Small intestine (tissue), 7 donors: ENCODE results near the gene ATP10A. TPM values are rescaled to one million over a fixed set of nuclear protein-coding genes. Genes with fewer than 3 reads are reported as not detected.
A peak's percentile ranks its signal among the peaks of the same experiment; 100 is the strongest.

ENCODE experiments used
- DNase-seq, 2 donors: peaks; one replicate each; pipeline versions ENCODE4 v3.0.0 to v3.0.0-alpha.2; 2013
- FAIRE-seq: peaks from 2 replicates; lab custom pipeline; 2012; peaks lifted over from hg19 to GRCh38; lab: Jason Lieb, UNC
- H3K27ac ChIP-seq, 3 donors: one replicate each; pipeline ENCODE4 v1.5.1; 2013; ENCODE audit warnings: low read length in 2 of 3, mild to moderate bottlenecking in 2 of 3, control low read depth in 1 of 3, inconsistent platforms in 1 of 3, low read depth in 1 of 3, moderate library complexity in 1 of 3
- H3K27me3 ChIP-seq, 3 donors: one replicate each; pipeline ENCODE4 v1.6.1; 2013; ENCODE audit warnings: low read length in 3 of 3, inconsistent platforms in 1 of 3; ENCODE audit not compliant: control insufficient read depth in 3 of 3, insufficient read depth in 3 of 3
- H3K36me3 ChIP-seq, 3 donors: one replicate each; pipeline ENCODE4 v1.6.1; 2013; ENCODE audit warnings: low read length in 3 of 3, inconsistent platforms in 1 of 3, low read depth in 1 of 3, mild to moderate bottlenecking in 1 of 3, moderate library complexity in 1 of 3; ENCODE audit not compliant: control insufficient read depth in 3 of 3, insufficient read depth in 2 of 3
- H3K4me1 ChIP-seq, 3 donors: one replicate each; pipeline ENCODE4 v1.6.1; 2013; ENCODE audit warnings: low read length in 2 of 3, inconsistent platforms in 1 of 3, low read depth in 1 of 3, mild to moderate bottlenecking in 1 of 3, moderate library complexity in 1 of 3; ENCODE audit not compliant: control insufficient read depth in 3 of 3, insufficient read depth in 2 of 3
- H3K4me3 ChIP-seq, 3 donors: one replicate each; pipeline ENCODE4 v1.5.1; 2013; ENCODE audit warnings: low read length in 3 of 3, control low read depth in 1 of 3, inconsistent platforms in 1 of 3, low read depth in 1 of 3, mild to moderate bottlenecking in 1 of 3, moderate library complexity in 1 of 3
- H3K9me3 ChIP-seq, 2 donors: one replicate each; pipeline ENCODE4 v1.6.1; 2013; ENCODE audit warnings: low read depth in 1 of 2, low read length in 1 of 2; ENCODE audit not compliant: control insufficient read depth in 2 of 2, insufficient read depth in 1 of 2
- WGBS, 3 donors: extraction: QIAGEN DNeasy Blood & Tissue Kit; methylation state at CpG; one replicate each; pipeline ENCODE4 v1.1.7; 2013; 5-methylcytosine and 5-hydroxymethylcytosine counted together
- polyA plus RNA-seq, 4 donors: library from polyadenylated mRNA; stranded (reverse) in 3 of 4; unstranded in 1 of 4; fragments of 200-250 nt in 3 of 4; fragments of 120-200 nt in 1 of 4; gene quantifications; one replicate each; pipeline versions ENCODE4 v1.2.1 to v1.2.3, GENCODE V29; 2013
- donor health status: healthy with polysubstance abuse.
- donor health status: control.
- donor health status: control.
- donor health status: Bipolar disorder and iron deficiency.
- donor health status: healthy.

Gene ATP10A
- polyA plus RNA-seq, 4 donors, result 0.27 to 2.8 (median 1.3) TPM; not detected in 1

DNA sequence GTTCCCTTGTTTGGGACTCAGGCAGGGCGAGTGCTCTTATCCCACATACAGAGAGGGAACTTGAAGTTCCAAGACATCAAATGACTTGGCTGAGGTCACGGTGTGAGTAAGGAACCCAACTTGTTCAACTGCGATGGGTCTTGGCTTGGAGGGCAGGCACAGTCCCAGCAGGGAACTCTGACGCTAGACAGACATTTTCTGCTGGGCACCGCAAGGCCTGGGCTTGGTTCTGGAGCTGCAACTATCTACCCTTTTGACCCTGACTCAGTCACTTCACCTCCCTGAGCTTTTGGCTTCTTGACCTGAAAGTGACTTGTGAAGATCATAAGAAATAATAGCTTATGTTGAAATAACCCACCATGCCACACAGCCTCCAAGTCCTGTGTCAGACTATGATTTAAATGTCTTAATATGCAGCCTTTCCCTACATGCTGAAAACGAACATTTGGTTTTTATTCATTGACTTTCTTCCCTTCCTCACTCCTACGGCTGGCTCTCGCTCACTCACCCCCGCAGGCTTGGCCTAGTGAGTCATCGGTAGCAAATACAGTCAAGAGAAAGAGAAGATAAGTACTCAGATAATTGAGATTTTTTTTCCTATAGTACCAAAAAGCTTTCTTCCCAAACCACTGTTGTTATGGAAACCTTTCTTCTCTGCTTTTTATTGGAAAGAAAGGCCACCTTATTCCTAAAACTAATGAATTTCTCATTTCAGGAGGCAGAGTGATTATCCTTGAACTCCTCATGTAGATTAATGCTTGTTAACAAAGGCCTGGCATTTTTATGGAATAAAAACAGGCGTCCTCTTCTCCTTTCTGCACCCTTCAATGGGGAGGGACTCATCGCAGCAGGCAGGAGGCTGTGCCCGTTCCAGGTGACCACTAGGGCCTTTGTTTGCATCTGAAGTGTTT lies 178.4 kb downstream of the ATP10A start:
- no peak overlapping the region for H3K27ac ChIP-seq
- FAIRE-seq (no peak), DNase-seq (peak in 1 of 2 donors; percentile 15)
- peaks cover 0 to 3% of the 10 kb centered on the region in 2 donors for H3K9me3 ChIP-seq
- no peaks in the 10 kb centered on the region for H3K27me3 ChIP-seq
- H3K4me3 ChIP-seq, result no peak overlapping the region
- no peaks in the 10 kb centered on the region for H3K4me1 ChIP-seq
- 76 to 79% (median 78%) methylated on average over 13 of the region's 13 CpGs for WGBS, 3 donors
- H3K36me3 ChIP-seq, result no peaks in the 10 kb centered on the region

DNA sequence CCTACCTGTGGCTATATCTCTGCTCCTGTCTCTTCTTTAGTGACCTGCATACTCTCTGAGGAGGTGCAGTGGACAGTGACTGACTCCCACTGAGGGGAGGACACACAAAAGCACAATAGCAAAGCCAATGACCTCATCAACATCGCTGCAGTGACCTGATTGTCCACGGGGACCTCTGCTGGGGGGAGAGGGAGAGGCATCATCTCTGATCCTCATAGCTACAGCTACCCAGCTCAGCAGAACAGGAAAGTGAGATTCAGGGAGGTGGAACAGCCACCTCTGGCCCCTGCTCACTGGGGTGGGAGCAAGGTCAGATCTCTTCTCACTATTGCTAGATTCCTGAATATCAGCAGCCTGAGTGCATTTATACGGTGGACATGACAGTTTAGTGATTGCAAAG lies 179.2 kb downstream of the ATP10A start:
- 80 to 90% (median 86%) methylated on average over 3 of the region's 3 CpGs for WGBS, 3 donors
- Histone ChIP-seq H3K27me3 (no peaks in the 10 kb centered on the region), H3K4me3 (no peak overlapping the region), H3K9me3 (peaks cover 0 to 3% of the 10 kb centered on the region in 2 donors), H3K27ac (no peak overlapping the region), H3K4me1 (no peaks in the 10 kb centered on the region), H3K36me3 (no peaks in the 10 kb centered on the region)
- no peak for FAIRE-seq
- DNase-seq, result no peak

DNA sequence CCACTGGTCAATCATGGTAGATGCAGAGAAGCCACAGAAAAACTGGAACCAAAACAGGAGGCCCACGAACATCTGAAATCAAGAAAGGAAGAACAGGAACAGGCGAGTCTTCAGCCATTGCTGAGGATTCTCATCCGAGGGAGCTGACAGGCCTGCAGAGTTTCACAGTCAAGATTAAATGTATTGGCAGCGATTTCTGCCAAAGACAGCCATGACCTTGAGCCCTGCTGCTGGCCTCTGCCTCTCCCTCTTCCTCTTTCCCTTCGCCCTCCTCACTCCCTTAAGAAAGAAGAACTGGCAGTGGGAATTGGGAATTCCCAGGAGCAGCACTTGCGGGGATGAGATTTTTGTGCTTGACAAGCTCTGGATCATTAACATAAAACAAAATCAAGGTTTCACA lies 179.7 kb downstream of the ATP10A start:
- no peak for FAIRE-seq
- no peak for DNase-seq
- H3K27ac ChIP-seq, result no peak overlapping the region

GRCh38 chr15:25682340-25682739 lies 180.8 kb downstream of the ATP10A start:
- DNase-seq, result no peak
- FAIRE-seq, result no peak
- Histone ChIP-seq H3K27ac (no peak overlapping the region), H3K9me3 (peaks cover 0 to 3% of the 10 kb centered on the region in 2 donors), H3K4me3 (no peak overlapping the region), H3K36me3 (no peaks in the 10 kb centered on the region), H3K4me1 (no peaks in the 10 kb centered on the region), H3K27me3 (no peaks in the 10 kb centered on the region)
- WGBS, 3 donors, result 71 to 78% (median 76%) methylated on average over 7 of the region's 7 CpGs

More for the DNA sequence above, 179.7 kb downstream of the ATP10A start:
- no peaks in the 10 kb centered on the region for H3K27me3 ChIP-seq
- no peaks in the 10 kb centered on the region for H3K36me3 ChIP-seq
- no peak overlapping the region for H3K4me3 ChIP-seq
- WGBS, 3 donors, result 77 to 84% (median 81%) methylated on average over 6 of the region's 6 CpGs
- no peaks in the 10 kb centered on the region for H3K4me1 ChIP-seq
- peaks cover 0 to 3% of the 10 kb centered on the region in 2 donors for H3K9me3 ChIP-seq

DNA sequence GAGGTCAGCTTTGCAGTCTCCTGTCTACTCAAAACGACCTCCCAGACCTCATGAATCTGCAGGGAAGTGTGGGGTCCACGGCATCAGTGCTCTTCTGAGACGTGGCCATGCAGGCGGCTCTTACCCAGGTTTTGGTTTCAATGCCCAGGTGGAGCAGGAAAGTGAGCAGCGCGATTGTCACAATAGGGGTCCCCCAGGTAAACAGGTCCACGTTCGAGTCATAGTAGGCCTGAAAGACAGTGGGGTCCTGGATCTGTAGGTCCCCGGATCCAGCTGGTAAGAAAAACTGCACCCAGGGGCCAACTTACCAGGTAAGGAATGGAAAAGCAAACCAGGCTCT lies 182.5 kb downstream of the ATP10A start:
- H3K36me3 ChIP-seq, result no peaks in the 10 kb centered on the region
- H3K4me1 ChIP-seq, result no peaks in the 10 kb centered on the region
- no peak overlapping the region for H3K4me3 ChIP-seq
- no peak for DNase-seq
- H3K27me3 ChIP-seq, result no peaks in the 10 kb centered on the region
- FAIRE-seq, result no peak
- H3K27ac ChIP-seq, result no peak overlapping the region
- WGBS, 3 donors, result 71 to 86% (median 82%) methylated on average over 9 of the region's 9 CpGs
- peaks cover 0 to 3% of the 10 kb centered on the region in 2 donors for H3K9me3 ChIP-seq

DNA sequence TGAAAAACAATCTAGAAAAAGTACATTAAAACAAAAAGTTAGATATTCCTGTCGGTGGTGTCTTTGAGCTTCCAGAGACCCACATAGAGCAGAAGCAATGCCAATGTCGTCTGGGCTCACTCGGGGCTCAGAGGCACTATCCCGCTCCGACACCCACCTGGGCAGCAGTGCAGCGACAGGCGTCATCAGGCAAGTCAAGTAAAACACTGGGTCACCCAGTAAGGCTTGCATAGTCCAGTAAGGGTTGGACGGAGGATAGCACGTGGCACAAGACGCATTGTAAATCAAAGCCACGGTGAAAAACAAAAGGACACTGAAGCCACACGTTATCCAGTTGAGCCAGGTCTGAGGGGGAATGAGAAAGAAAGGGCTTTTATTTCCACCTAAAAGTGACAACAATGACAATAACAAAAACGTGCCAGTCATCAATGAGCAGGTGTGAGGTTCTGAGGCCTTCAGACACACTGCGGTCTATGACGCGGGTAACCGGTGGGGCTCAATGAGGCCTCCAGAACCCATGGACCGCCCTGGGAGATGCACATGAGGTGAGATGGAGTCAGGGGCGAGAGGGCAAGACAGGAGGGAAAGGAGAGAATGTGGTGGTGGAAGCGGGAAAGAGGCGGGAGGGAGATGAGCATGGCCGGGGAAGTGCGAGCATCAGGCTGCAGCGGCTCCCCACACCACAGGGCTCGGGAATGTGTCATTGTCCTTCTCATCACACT lies 183.0 kb downstream of the ATP10A start:
- H3K27ac ChIP-seq, result no peak overlapping the region
- FAIRE-seq (no peak), DNase-seq (no peak)
- peaks cover 0 to 3% of the 10 kb centered on the region in 2 donors for H3K9me3 ChIP-seq
- no peaks in the 10 kb centered on the region for H3K36me3 ChIP-seq
- WGBS, 3 donors, result 88 to 89% (median 89%) methylated on average over 25 of the region's 25 CpGs
- H3K27me3 ChIP-seq, result no peaks in the 10 kb centered on the region
- no peaks in the 10 kb centered on the region for H3K4me1 ChIP-seq
- H3K4me3 ChIP-seq, result no peak overlapping the region

GRCh38 chr15:25679492-25679891 lies 183.6 kb downstream of the ATP10A start:
- no peak for FAIRE-seq
- H3K4me3 ChIP-seq, result no peak overlapping the region
- WGBS, 3 donors, result 81 to 84% (median 83%) methylated on average over 11 of the region's 11 CpGs
- H3K4me1 ChIP-seq, result no peaks in the 10 kb centered on the region
- H3K36me3 ChIP-seq, result no peaks in the 10 kb centered on the region
- H3K27me3 ChIP-seq, result no peaks in the 10 kb centered on the region
- H3K27ac ChIP-seq, result no peak overlapping the region
- DNase-seq, result no peak
- H3K9me3 ChIP-seq, result peaks cover 0 to 3% of the 10 kb centered on the region in 2 donors

- H3K27ac ChIP-seq, result no peak overlapping the region
- no peak overlapping the region for H3K4me3 ChIP-seq
- H3K36me3 ChIP-seq, result no peaks in the 10 kb centered on the region
- H3K27me3 ChIP-seq, result no peaks in the 10 kb centered on the region
- H3K4me1 ChIP-seq, result no peaks in the 10 kb centered on the region
- no peak for DNase-seq
- 85 to 92% (median 91%) methylated on average over 7 of the region's 7 CpGs for WGBS, 3 donors
- FAIRE-seq, result no peak
- no peaks in the 10 kb centered on the region for H3K9me3 ChIP-seq
Measured at GRCh38 chr15:25678500-25678855, 184.6 kb downstream of the ATP10A start.
